Gastrocnemius medialis (tissue), 4 donors: Measurements from ENCODE around the gene NGFR.

ENCODE experiments used
- POLR2A ChIP-seq, 2 donors: fragments of 450-650 bp; IDR thresholded peaks; one replicate each; pipeline ENCODE4 v1.6.1; 2017; ENCODE audit warnings: antibody characterized with exemption in 2 of 2, mild to moderate bottlenecking in 2 of 2, moderate library complexity in 2 of 2
- TF ChIP-seq, protein P1 (sequence below), 5 experiments: fragments of 450-650 bp in 3 of 5; fragments of 200-600 bp in 2 of 5; sonication (generic) in 2 of 5; IDR thresholded peaks in 4 of 5; conservative IDR thresholded peaks in 1 of 5; 1 replicate in 4 of 5; 2 replicates in 1 of 5; pipeline ENCODE4 v1.5.1; 2016 to 2019; ENCODE audit warnings: antibody characterized with exemption in 5 of 5, mild to moderate bottlenecking in 3 of 5, moderate library complexity in 3 of 5

- TF ChIP-seq, protein P1, sequence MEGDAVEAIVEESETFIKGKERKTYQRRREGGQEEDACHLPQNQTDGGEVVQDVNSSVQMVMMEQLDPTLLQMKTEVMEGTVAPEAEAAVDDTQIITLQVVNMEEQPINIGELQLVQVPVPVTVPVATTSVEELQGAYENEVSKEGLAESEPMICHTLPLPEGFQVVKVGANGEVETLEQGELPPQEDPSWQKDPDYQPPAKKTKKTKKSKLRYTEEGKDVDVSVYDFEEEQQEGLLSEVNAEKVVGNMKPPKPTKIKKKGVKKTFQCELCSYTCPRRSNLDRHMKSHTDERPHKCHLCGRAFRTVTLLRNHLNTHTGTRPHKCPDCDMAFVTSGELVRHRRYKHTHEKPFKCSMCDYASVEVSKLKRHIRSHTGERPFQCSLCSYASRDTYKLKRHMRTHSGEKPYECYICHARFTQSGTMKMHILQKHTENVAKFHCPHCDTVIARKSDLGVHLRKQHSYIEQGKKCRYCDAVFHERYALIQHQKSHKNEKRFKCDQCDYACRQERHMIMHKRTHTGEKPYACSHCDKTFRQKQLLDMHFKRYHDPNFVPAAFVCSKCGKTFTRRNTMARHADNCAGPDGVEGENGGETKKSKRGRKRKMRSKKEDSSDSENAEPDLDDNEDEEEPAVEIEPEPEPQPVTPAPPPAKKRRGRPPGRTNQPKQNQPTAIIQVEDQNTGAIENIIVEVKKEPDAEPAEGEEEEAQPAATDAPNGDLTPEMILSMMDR (IDR thresholded peaks at IDR 0.05 in 4 of 5, conservative IDR thresholded peaks at IDR 0.05 in 1 of 5): no peak
- TF ChIP-seq POLR2A (IDR thresholded peaks at IDR 0.05): no peak
Measured at GRCh38 chr17:49455272-49455861, 39.7 kb upstream of the NGFR start.
